Mononuclear cell (primary cell): ENCODE data around the gene RNU6-8. TPM values are rescaled to one million over a fixed set of nuclear protein-coding genes. Genes with fewer than 3 reads are reported as not detected.

ENCODE experiments used
- H3K27me3 ChIP-seq: 2 replicates; pipeline ENCODE4 v1.6.0; 2011; ENCODE audit warnings: low read length, control low read depth; ENCODE audit not compliant: insufficient read depth
- H3K4me1 ChIP-seq: 2 replicates; pipeline ENCODE4 v1.5.1; 2011; ENCODE audit warnings: mild to moderate bottlenecking, low read length, control low read depth; ENCODE audit not compliant: insufficient read depth
- H3K4me3 ChIP-seq: 2 replicates; pipeline ENCODE4 v1.5.1; 2011; ENCODE audit warnings: mild to moderate bottlenecking, low read length, moderate library complexity
- H3K9me3 ChIP-seq: 2 replicates; pipeline ENCODE4 v1.5.1; 2011; ENCODE audit warnings: low read depth, mild to moderate bottlenecking, control low read depth, low read length
- total RNA-seq: library from RNA; depleted of rRNA; stranded (reverse); fragments of >200 nt; gene quantifications from one replicate; pipeline ENCODE4 v1.2.3, GENCODE V29; 2012

Gene RNU6-8
- total RNA-seq, 1 donor: not detected

- Histone ChIP-seq H3K4me3 (no peak overlapping the region), H3K4me1 (no peaks in the 10 kb centered on the region), H3K9me3 (no peaks in the 10 kb centered on the region), H3K27me3 (no peaks in the 10 kb centered on the region)
These were observed 9.5 kb downstream of the RNU6-8 start for GRCh38 chr14:32193532-32193931.

DNA sequence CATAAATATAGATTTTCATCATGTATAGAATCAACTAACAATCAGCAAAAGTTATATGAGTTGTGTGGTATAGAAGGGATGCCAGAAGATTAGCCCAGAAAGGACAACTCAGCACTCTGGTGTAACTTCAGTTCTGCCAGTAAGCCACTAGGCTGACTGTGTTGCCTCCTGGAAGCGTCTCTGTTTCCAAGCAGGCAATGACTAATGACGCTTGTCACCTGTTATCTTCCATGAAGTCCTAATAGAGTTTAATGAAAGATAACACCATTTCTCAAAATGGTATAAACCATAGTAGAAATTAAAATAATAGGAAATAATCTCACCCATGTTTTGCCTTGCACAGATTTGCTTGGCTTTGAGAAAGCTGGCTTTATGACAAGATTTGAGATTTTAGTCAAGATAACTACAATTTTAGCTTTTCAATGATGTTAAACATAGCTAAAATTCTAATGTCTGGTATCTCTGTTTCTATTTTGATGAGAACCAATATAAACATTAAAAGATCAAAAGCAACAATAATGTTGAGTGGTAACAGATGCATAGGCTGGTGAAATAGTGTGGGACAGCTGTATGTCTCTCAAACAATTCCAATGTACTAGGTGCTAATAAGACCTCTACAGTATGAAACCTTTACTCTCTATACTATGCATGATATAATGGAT is 10.2 kb downstream of the RNU6-8 start:
- no peaks in the 10 kb centered on the region for H3K9me3 ChIP-seq
- H3K4me1 ChIP-seq: no peaks in the 10 kb centered on the region

GRCh38 chr14:32190673-32191072 is 12.4 kb downstream of the RNU6-8 start:
- no peaks in the 10 kb centered on the region for H3K9me3 ChIP-seq
- no peaks in the 10 kb centered on the region for H3K4me1 ChIP-seq
- H3K4me3 ChIP-seq: no peak overlapping the region
- H3K27me3 ChIP-seq: no peaks in the 10 kb centered on the region

More for the DNA sequence above, 10.2 kb downstream of the RNU6-8 start:
- H3K27me3 ChIP-seq: no peaks in the 10 kb centered on the region
- H3K4me3 ChIP-seq: no peak overlapping the region

DNA sequence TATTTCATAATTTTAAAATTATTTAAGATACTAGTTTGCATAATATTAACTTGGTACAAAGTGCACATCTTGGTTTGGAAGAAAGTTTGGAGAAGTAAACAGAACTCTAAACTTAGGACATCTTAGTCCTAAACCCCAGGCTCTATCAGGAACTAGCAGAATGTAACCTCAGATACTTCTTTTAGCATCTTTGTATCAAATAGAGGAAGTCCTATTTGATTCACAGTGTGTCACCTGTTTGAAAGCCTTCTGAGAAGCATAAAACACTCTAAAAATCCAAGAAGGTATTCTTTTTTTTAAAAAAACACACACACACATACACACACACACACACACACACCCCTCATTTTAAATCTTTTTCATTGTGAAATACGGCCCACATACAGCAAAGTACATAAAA is 13.3 kb downstream of the RNU6-8 start:
- H3K4me1 ChIP-seq: no peaks in the 10 kb centered on the region
- H3K9me3 ChIP-seq: peaks cover 6% of the 10 kb centered on the region
- no peak overlapping the region for H3K4me3 ChIP-seq
- no peaks in the 10 kb centered on the region for H3K27me3 ChIP-seq

- Histone ChIP-seq H3K27me3 (peaks cover 3% of the 10 kb centered on the region), H3K4me3 (no peak overlapping the region), H3K4me1 (no peaks in the 10 kb centered on the region), H3K9me3 (peaks cover 6% of the 10 kb centered on the region)
These were observed 16.8 kb downstream of the RNU6-8 start for GRCh38 chr14:32186248-32186647.

GRCh38 chr14:32185097-32185496 is 18.0 kb downstream of the RNU6-8 start:
- Histone ChIP-seq H3K9me3 (peaks cover 6% of the 10 kb centered on the region), H3K4me1 (no peaks in the 10 kb centered on the region), H3K27me3 (peaks cover 6% of the 10 kb centered on the region), H3K4me3 (no peak overlapping the region)

- Histone ChIP-seq H3K27me3 (peaks cover 6% of the 10 kb centered on the region), H3K9me3 (peaks cover 6% of the 10 kb centered on the region), H3K4me3 (no peak overlapping the region), H3K4me1 (no peaks in the 10 kb centered on the region)
These were observed 19.7 kb downstream of the RNU6-8 start for GRCh38 chr14:32183151-32184058.

GRCh38 chr14:32171469-32171868 is 31.6 kb downstream of the RNU6-8 start:
- Histone ChIP-seq H3K4me1 (no peaks in the 10 kb centered on the region), H3K9me3 (no peaks in the 10 kb centered on the region), H3K27me3 (no peaks in the 10 kb centered on the region), H3K4me3 (no peak overlapping the region)

- no peaks in the 10 kb centered on the region for H3K9me3 ChIP-seq
- no peaks in the 10 kb centered on the region for H3K4me1 ChIP-seq
- H3K4me3 ChIP-seq: no peak overlapping the region
- H3K27me3 ChIP-seq: no peaks in the 10 kb centered on the region
These were observed 33.9 kb downstream of the RNU6-8 start for GRCh38 chr14:32169191-32169590.

DNA sequence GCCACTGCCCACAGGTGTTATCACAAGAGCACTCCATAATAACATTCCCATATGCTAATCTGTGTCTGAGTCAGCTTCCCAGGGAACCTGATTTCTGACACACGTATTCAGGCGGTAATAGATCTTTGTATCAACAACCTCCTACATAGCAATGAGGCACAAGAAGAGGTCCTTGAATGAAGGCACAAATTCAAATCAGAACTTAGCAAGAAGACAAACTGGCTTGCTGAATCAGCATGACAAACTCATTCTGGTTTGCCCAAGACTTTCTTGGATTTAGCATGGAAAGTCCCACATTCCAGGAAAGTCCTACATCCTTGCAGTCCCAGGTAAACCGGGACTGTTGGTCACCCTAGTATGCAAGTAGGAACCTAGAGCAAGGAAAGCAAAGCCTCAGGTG is 35.2 kb downstream of the RNU6-8 start:
- Histone ChIP-seq H3K9me3 (no peaks in the 10 kb centered on the region), H3K4me3 (no peak overlapping the region), H3K4me1 (no peaks in the 10 kb centered on the region), H3K27me3 (no peaks in the 10 kb centered on the region)

GRCh38 chr14:32166924-32167323 is 36.1 kb downstream of the RNU6-8 start:
- Histone ChIP-seq H3K27me3 (no peaks in the 10 kb centered on the region), H3K4me1 (no peaks in the 10 kb centered on the region), H3K9me3 (no peaks in the 10 kb centered on the region), H3K4me3 (no peak overlapping the region)

DNA sequence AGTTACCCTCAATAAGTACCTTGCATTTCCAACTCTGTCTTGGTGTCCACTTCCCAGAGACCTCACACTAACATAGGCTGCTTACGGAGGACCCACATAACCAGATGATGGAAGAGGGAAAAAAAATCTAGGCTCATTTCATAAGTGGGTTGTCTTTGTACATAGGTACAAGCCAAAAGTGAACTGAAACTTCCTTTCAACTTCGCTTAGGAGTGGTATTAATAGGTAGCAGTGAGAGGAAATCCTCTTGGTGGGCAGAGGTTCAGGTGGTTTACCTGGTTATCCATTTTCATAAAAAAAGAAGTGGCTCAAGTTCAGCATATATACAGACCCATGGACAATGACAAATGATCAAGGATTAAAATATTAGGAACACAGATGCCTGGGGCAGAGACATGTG is 37.0 kb downstream of the RNU6-8 start:
- no peaks in the 10 kb centered on the region for H3K27me3 ChIP-seq
- H3K4me1 ChIP-seq: no peaks in the 10 kb centered on the region
- no peak overlapping the region for H3K4me3 ChIP-seq
- no peaks in the 10 kb centered on the region for H3K9me3 ChIP-seq

Other genes starting within 250 kb of the RNU6-8 start
- 89.5 TPM for gene ARHGAP5, start 126.0 kb downstream of the RNU6-8 start, total RNA-seq
- gene RNU6-7, start 1.2 kb downstream of the RNU6-8 start, total RNA-seq: not detected
- gene AKAP6, start 126.0 kb upstream of the RNU6-8 start, total RNA-seq: 5.6 TPM